Esophagus muscularis mucosa (tissue), 3 donors: Measurements from ENCODE around the gene KIAA1614.

ENCODE experiments used
- CTCF ChIP-seq, 3 experiments: fragments of 200-600 bp in 2 of 3; fragments of 450-650 bp in 1 of 3; sonication (generic) in 2 of 3; IDR thresholded peaks; one replicate each; pipeline ENCODE4 v1.5.1; 2017 to 2019; ENCODE audit warnings: antibody characterized with exemption in 3 of 3, mild to moderate bottlenecking in 2 of 3, moderate library complexity in 1 of 3
- POLR2A ChIP-seq: fragments of 450-650 bp; IDR thresholded peaks from one replicate; pipeline ENCODE4 v1.6.1; 2017; ENCODE audit warnings: antibody characterized with exemption, moderate library complexity, mild to moderate bottlenecking, low read depth

- TF ChIP-seq CTCF (IDR thresholded peaks at IDR 0.05) (no peak), POLR2A (no peak)
Observed at GRCh38 chr1:180928331-180929230, 15.9 kb downstream of the KIAA1614 start.
